HG03442 (cell line): ENCODE measurements around the gene CISD3.

Experiments
- ATAC-seq: cut with Tn5 transposase; IDR thresholded peaks from one replicate; pipeline ENCODE4 v1.9.1; 2021; ENCODE audit warnings: mild to moderate bottlenecking, moderate library complexity; ENCODE audit not compliant: unreplicated experiment

CISD3 gene

GRCh38 chr17:38729886-38730525, at the start of gene CISD3:
CISD3 (plus strand) TSS chr17:38730341; CDS start chr17:38730359, 18 bp downstream.
- peak; percentile 73 for ATAC-seq

GRCh38 chr17:38681096-38681495, 49.0 kb upstream of the CISD3 start:
- ATAC-seq: no peak

DNA sequence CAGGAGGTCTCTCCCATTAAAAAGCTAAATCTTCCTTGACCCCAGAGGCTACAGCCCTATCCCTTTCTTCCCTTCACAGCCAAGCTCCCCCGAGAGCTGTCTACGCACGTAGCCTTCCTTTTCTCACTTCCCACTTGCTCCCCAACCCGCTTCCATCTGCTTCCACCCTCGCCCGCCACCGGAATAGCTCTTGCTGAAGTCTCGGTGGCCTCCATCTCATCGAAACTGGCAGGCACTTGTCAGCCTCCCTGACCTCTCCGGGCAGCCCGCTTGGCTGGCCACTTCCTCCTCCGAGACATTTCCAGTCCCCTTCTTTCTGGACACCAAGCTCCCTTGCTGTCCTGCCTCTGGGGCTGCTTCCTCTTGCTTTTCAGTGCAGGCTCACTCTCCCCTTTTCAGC, 44.6 kb upstream of the CISD3 start:
- ATAC-seq: no peak

- no peak for ATAC-seq
Observed at GRCh38 chr17:38687286-38687685, 42.9 kb upstream of the CISD3 start.

GRCh38 chr17:38690386-38690785, 39.8 kb upstream of the CISD3 start:
- no peak for ATAC-seq

GRCh38 chr17:38691154-38691553, 39.0 kb upstream of the CISD3 start:
- ATAC-seq: no peak

DNA sequence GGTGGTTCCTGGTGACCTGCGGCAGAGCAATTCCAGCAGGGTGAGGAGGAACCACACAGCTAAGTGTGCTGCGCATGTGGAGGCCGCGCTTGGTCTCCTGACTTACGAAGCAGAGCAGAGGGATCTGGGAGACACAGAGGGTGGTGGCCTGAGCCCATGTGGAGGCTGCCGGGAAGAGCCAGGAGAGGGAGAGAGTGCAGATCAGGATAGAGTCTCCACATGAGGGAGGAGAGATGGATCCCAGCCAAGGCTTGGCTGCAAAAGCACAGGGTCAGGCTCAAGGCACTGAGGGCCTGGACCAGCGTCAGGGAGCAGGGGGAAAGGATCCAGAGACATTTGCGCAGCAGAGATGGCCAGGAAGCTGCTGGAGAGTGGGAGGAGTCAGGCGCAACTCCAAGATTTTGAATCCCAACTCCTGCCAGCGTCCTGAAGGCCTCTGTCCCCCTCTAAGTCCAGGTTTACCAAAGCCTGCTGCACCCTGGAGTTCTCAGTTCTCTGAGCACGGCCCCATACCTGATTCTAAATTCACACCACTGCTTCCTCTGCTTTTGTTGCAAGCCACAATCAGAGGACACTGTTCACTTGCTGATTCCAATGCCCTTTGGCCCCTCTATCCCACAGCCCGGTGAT, 36.3 kb upstream of the CISD3 start:
- ATAC-seq: no peak

DNA sequence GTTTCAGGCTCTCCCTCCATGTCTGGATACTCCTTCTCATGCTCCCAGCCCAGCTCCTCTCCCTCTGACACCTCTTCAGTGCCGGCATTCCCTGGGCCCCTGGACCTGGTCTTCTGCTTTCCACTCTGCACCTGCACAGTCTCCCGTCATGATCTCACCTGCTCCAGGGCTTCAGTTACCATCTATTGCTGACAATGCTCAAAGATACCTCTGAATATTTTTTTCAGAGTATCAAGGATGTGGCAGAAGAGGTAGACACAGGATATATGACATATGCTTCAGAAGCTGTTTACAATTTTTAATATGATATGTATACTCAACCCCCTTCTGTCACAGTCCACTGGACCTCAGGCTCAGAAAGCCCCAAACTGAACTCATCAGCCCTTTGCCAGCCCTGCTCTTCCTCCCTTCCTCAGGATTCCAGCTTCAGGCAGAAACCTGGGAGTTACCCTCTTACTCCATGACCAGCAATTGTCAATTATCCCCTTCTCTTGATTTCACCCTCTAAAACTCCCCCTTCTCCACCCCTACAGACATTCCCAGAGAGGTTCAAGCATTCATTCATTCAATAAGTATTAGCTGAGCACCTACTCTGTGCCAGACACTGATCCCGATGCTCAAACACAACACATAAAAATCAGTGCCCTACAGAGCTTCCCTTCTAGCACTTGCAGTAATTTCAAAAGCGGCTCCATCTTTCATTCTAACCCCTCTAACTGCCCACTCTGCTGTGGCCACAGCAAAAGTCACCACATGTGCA, 32.9 kb upstream of the CISD3 start:
- no peak for ATAC-seq

DNA sequence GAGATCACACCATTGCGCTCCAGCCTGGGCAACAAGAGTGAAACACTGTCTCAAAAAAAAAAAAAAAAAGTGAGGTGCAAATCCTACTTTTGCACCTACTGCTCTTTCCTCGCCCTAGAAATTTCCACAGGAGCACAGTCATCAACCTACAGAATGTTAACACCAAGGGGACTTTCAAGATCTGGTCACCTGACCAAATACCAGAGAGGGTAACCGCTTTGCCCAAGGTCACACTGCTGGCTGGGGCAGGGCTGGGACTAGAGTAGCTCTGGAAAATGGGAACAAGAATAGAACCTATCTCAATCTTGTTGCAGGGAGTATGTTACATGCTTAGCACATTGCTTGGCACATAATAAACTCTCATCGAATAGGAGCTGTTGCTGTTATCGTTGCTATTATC, 31.4 kb upstream of the CISD3 start:
- no peak for ATAC-seq

- ATAC-seq: peak; percentile 23
Observed at GRCh38 chr17:38701504-38702165, 28.5 kb upstream of the CISD3 start.

GRCh38 chr17:38702166-38702915, 27.8 kb upstream of the CISD3 start:
- ATAC-seq: peak; percentile 27

DNA sequence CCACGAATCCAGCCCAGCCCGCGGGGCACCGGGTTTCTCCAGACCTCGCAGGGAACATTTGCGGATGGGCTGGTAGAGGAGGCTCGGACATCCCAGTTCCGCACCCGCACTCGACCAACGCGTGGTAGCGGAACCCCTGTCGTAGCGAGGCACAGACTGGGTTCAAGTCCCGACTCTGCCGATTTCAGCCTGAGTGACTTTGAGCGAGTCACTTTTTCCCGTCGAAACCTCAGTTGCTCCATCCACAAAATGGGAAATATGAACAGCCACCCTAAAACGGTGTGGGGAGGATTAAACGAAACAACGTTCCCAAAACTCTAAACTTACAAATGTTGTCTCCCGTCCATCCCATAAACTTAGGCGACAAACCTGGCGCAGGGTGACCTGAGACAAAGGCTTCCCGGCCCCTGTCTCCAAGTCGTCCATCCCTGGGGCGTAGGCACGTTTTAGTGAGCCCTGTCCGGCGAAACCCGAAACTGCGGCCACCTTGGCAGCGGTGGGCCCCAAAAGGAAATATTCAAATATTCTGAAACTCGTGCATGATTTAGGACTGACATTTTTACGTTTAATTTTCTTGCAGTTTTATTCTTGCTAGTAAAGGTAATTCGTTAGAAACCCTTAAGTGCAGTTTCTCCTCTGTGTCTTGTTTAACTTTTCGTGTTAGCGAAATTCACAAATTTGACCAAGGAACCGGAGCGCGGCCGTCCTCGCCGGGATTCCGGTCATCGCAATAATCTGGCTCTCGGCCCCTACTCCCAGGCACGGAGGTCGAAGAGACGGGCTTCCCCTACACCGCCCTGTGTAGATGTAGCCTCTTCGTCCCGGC, 27.0 kb upstream of the CISD3 start:
- ATAC-seq: no peak

DNA sequence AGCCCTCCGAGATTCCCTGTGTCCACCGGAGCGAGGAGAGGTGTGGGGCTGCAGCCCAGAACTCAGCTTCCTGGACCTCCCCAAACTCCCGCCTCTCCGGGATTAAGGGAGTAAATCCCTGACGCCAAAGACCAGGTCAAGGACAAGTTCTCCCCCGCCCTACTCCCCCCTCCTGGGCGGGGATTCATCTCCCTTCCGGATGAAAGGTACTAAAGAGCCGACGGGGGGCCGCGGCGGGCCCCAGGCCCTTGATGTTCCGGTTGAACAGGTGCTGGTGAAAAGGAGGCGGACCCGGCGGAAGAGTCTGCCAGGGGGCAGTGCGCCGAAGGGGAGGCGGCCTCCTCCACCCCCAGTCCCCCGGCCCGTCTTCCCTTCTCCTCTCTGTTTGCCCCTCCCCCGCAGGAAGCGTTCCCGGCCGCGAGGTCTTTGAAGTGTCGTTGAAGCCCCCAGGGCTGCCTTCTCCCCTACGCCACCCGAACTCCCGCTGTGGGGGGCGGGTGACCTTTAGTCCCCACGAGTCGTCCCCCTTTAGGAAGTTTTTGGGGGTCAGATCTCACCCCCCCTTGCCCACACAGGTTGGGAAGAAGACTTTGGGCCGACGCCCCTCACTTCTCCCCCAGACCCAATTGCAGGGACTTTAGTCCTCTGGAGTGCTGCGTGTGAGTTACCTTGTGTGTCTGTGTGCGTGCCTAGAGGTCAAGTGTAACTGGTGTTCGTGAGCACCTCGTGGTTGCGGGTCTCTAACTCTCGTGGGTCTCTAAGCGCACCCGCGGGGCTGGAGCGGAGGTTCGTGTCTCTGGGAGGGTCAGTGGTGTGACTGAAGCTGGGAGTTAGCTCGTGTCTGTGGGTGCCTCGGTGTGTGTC, 26.2 kb upstream of the CISD3 start:
- no peak for ATAC-seq

- no peak for ATAC-seq
Observed at GRCh38 chr17:38704606-38705522, 25.3 kb upstream of the CISD3 start, which contains the start of gene MLLT6. MLLT6 (plus strand) TSS chr17:38705273; CDS start chr17:38705633, 360 bp downstream.

DNA sequence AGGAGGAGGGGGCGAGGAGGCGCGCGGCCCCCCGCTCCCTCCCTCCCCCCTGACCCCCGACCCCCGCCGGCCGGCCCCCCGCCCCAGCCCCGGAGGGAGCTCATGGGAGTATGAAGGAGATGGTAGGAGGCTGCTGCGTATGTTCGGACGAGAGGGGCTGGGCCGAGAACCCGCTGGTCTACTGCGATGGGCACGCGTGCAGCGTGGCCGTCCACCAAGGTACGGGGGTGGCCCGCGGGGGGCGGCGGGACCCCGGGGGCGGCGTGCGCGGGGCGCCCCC, 24.7 kb upstream of the CISD3 start:
- ATAC-seq: no peak

- ATAC-seq: no peak
Observed at GRCh38 chr17:38705803-38706504, 24.2 kb upstream of the CISD3 start.

GRCh38 chr17:38706505-38707216, 23.5 kb upstream of the CISD3 start:
- no peak for ATAC-seq
